Measurements from ENCODE around the gene CALY. TPM values are rescaled to one million over a fixed set of nuclear protein-coding genes. Genes with fewer than 3 reads are reported as not detected.

The CALY gene
- total RNA-seq, 1 experiment from 2014 or later: not detected

DNA sequence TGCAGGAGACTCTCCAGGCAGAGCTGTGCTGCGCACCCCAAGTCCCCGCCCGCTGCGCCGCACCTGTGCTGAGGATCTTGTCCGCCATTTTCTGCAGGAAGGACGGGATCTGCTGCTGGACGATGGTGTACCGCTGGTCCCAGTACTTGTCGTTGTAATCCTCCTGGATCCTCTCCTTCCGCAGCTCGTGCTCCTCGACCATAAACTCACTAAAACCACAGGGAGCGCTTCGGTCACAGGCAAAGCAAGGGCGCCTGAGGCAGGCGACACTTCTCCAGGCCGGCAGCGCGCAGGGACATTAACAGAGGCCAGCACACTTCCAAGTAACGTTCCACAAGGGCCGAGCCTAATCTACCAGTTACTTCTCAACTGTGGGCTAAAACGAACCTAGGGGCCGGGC is 46.9 kb downstream of the CALY start:
- no TSS peak for BruUV-seq (replicated peaks)
- CTCF ChIA-PET: no interaction called here
- Histone ChIP-seq H3K4me1 (ENCODE audit: insufficient read depth, low read length, poor library complexity, severe bottlenecking) (no peaks in the 10 kb centered on the region), H3K27ac (ENCODE audit: low read depth, low read length, poor library complexity, severe bottlenecking) (no peak overlapping the region), H3K36me3 (ENCODE audit: insufficient read depth, low read length, poor library complexity, severe bottlenecking) (peaks cover 46% of the 10 kb centered on the region), H3K27me3 (replicated peaks; ENCODE audit: insufficient read depth, low read depth, low read length, poor library complexity) (no peaks in the 10 kb centered on the region), H3K4me3 (ENCODE audit: low read depth, low read length, poor library complexity, severe bottlenecking) (no peak overlapping the region), H3K9me3 (ENCODE audit: low read depth, low read length, poor library complexity, severe bottlenecking) (no peaks in the 10 kb centered on the region)
- intact Hi-C loops (cut with micrococcal nuclease; ENCODE audit: unreplicated experiment): no loop called here
- no peak for DNase-seq (ENCODE audit: low spot score)
- POLR2A ChIA-PET (ENCODE audit: low non-redundant PET): no interaction called here
- TF ChIP-seq, protein P1, sequence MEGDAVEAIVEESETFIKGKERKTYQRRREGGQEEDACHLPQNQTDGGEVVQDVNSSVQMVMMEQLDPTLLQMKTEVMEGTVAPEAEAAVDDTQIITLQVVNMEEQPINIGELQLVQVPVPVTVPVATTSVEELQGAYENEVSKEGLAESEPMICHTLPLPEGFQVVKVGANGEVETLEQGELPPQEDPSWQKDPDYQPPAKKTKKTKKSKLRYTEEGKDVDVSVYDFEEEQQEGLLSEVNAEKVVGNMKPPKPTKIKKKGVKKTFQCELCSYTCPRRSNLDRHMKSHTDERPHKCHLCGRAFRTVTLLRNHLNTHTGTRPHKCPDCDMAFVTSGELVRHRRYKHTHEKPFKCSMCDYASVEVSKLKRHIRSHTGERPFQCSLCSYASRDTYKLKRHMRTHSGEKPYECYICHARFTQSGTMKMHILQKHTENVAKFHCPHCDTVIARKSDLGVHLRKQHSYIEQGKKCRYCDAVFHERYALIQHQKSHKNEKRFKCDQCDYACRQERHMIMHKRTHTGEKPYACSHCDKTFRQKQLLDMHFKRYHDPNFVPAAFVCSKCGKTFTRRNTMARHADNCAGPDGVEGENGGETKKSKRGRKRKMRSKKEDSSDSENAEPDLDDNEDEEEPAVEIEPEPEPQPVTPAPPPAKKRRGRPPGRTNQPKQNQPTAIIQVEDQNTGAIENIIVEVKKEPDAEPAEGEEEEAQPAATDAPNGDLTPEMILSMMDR (conservative IDR thresholded peaks at IDR 0.05; ENCODE audit: low read depth, low read length): no peak
- no peak for TF ChIP-seq EZH2 (IDR thresholded peaks at IDR 0.05; ENCODE audit: borderline replicate concordance, low read depth, low read length, poor library complexity, severe bottlenecking)

DNA sequence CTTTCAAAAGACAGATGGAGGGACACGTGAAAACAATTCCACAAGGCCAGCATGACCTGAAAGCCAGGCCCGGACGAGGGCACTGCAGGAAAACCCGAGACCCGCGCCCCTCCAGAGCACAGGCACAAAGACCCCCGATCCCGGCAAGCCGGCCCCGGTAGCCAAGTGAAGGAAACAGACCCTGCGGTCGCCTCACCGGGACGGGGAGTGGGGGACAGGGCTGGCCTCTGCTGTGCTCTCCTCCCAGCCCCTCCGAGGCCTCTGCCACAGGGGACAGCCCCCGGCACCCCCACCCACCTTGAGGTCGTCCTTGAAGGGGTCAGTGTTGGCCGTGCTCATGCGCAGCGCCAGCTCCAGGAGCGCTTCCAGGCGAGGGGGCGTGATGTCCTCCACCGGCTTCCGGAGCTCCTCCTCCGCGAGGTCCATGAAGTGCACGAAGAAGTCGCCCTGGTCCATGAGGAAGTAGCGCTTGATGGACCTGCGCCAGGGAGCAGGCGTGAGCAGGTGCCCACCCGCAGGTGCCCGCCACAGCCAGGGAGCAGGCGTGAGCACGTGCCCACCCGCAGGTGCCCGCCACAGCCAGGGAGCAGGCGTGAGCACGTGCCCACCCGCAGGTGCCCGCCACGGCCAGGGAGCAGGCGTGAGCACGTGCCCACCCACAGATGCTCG is 48.7 kb downstream of the CALY start:
- Histone ChIP-seq H3K9me3 (ENCODE audit: low read depth, low read length, poor library complexity, severe bottlenecking) (no peaks in the 10 kb centered on the region), H3K27me3 (replicated peaks; ENCODE audit: insufficient read depth, low read depth, low read length, poor library complexity) (no peaks in the 10 kb centered on the region), H3K4me3 (ENCODE audit: low read depth, low read length, poor library complexity, severe bottlenecking) (no peak overlapping the region), H3K27ac (ENCODE audit: low read depth, low read length, poor library complexity, severe bottlenecking) (no peak overlapping the region), H3K4me1 (ENCODE audit: insufficient read depth, low read length, poor library complexity, severe bottlenecking) (no peaks in the 10 kb centered on the region), H3K36me3 (ENCODE audit: insufficient read depth, low read length, poor library complexity, severe bottlenecking) (peaks cover 63% of the 10 kb centered on the region)
- BruUV-seq (replicated peaks): no TSS peak
- ChIA-PET POLR2A (ENCODE audit: low non-redundant PET) (no interaction called here), CTCF (no interaction called here)
- no peak for TF ChIP-seq EZH2 (IDR thresholded peaks at IDR 0.05; ENCODE audit: borderline replicate concordance, low read depth, low read length, poor library complexity, severe bottlenecking)
- TF ChIP-seq, protein P1 (conservative IDR thresholded peaks at IDR 0.05; ENCODE audit: low read depth, low read length): no peak
- DNase-seq (ENCODE audit: low spot score): no peak
- intact Hi-C loops (cut with micrococcal nuclease; ENCODE audit: unreplicated experiment): no loop called here

DNA sequence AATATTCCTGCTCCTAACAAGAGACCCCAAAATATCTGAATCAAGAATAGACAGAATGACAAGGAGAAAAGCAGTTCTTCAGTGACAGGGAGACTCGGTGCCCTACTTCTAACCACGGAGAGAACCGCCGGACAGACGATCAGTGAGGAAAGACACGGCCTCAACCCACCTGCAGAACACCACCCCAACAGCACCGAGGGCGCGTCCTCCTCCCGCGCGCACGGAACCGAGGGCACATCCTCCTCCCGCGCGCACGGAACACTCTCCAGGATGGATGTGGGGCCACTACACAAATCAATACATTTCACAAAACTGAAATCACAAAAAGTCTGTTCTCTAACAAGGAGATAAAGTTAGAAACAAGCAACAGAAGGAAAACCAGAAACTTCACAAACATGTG is 50.3 kb downstream of the CALY start:
- no peak overlapping the region for H3K4me3 ChIP-seq (ENCODE audit: low read depth, low read length, poor library complexity, severe bottlenecking)
- H3K9me3 ChIP-seq (ENCODE audit: low read depth, low read length, poor library complexity, severe bottlenecking): no peaks in the 10 kb centered on the region
- CTCF ChIA-PET: no interaction called here
- no TSS peak for BruUV-seq (replicated peaks)
- H3K4me1 ChIP-seq (ENCODE audit: insufficient read depth, low read length, poor library complexity, severe bottlenecking): no peaks in the 10 kb centered on the region
- peaks cover 62% of the 10 kb centered on the region for H3K36me3 ChIP-seq (ENCODE audit: insufficient read depth, low read length, poor library complexity, severe bottlenecking)
- no peak for TF ChIP-seq EZH2 (IDR thresholded peaks at IDR 0.05; ENCODE audit: borderline replicate concordance, low read depth, low read length, poor library complexity, severe bottlenecking)
- TF ChIP-seq, protein P1 (conservative IDR thresholded peaks at IDR 0.05; ENCODE audit: low read depth, low read length): no peak
- H3K27ac ChIP-seq (ENCODE audit: low read depth, low read length, poor library complexity, severe bottlenecking): no peak overlapping the region
- DNase-seq (ENCODE audit: low spot score): no peak
- POLR2A ChIA-PET (ENCODE audit: low non-redundant PET): no interaction called here
- no peaks in the 10 kb centered on the region for H3K27me3 ChIP-seq (replicated peaks; ENCODE audit: insufficient read depth, low read depth, low read length, poor library complexity)
- intact Hi-C loops (cut with micrococcal nuclease; ENCODE audit: unreplicated experiment): no loop called here
